HG03565 (cell line): ENCODE measurements around the gene MTURN.
"Not testable (repeated sequence)": the region's sequence is repeated elsewhere in the genome, so short reads cannot be mapped to it uniquely, and the experiment has no call there.

ENCODE experiments used
- ATAC-seq: cut with Tn5 transposase; IDR thresholded peaks from one replicate; pipeline ENCODE4 v1.9.1; 2021; ENCODE audit warnings: mild to moderate bottlenecking, moderate library complexity; ENCODE audit not compliant: unreplicated experiment

Gene MTURN

GRCh38 chr7:30177186-30177585 lies 42.4 kb downstream of the MTURN start:
- no peak for ATAC-seq

GRCh38 chr7:30177965-30178364 lies 43.2 kb downstream of the MTURN start:
- ATAC-seq = no peak

GRCh38 chr7:30178748-30179436 lies 44.1 kb downstream of the MTURN start:
- ATAC-seq = peak; percentile 87

GRCh38 chr7:30180718-30181117 lies 45.9 kb downstream of the MTURN start:
- no peak for ATAC-seq

- ATAC-seq = no peak
Measured at GRCh38 chr7:30181211-30181610, 46.4 kb downstream of the MTURN start.

- ATAC-seq = no peak
Measured at GRCh38 chr7:30181736-30182522, 47.1 kb downstream of the MTURN start.

- no peak for ATAC-seq
Measured at GRCh38 chr7:30182814-30183213, 48.0 kb downstream of the MTURN start.

GRCh38 chr7:30183749-30184369 lies 49.1 kb downstream of the MTURN start:
- ATAC-seq = no peak

GRCh38 chr7:30184791-30185487 lies 50.2 kb downstream of the MTURN start:
- no peak for ATAC-seq

- ATAC-seq = no peak
Measured at GRCh38 chr7:30185496-30185895, 50.7 kb downstream of the MTURN start.

- ATAC-seq = no peak
Measured at GRCh38 chr7:30186725-30187124, 51.9 kb downstream of the MTURN start.

- ATAC-seq = no peak
Measured at GRCh38 chr7:30187513-30187912, 52.7 kb downstream of the MTURN start.

GRCh38 chr7:30188381-30188780 lies 53.6 kb downstream of the MTURN start:
- not testable (repeated sequence) for ATAC-seq

- ATAC-seq = no peak
Measured at GRCh38 chr7:30188811-30189210, 54.0 kb downstream of the MTURN start.

GRCh38 chr7:30191809-30192208 lies 57.0 kb downstream of the MTURN start:
- no peak for ATAC-seq

GRCh38 chr7:30193336-30193943 lies 58.7 kb downstream of the MTURN start:
- no peak for ATAC-seq

GRCh38 chr7:30196408-30196807 lies 61.6 kb downstream of the MTURN start:
- ATAC-seq = no peak

GRCh38 chr7:30197438-30197837 lies 62.7 kb downstream of the MTURN start:
- no peak for ATAC-seq

GRCh38 chr7:30199271-30199670 lies 64.5 kb downstream of the MTURN start:
- ATAC-seq = no peak

GRCh38 chr7:30200591-30200990 lies 65.8 kb downstream of the MTURN start:
- ATAC-seq = no peak

- ATAC-seq = peak; percentile 72
Measured at GRCh38 chr7:30201161-30201666, 66.4 kb downstream of the MTURN start.
